SH-SY5Y (cell line): ENCODE results near the gene KIAA1958.

Source experiments
- GATA2 ChIP-seq: IDR thresholded peaks from 2 replicates; pipeline ENCODE4 v1.6.1; 2011; ENCODE audit warnings: mild to moderate bottlenecking, low read depth, low read length
- GATA3 ChIP-seq: IDR thresholded peaks from 2 replicates; pipeline ENCODE4 v1.6.1; 2011; ENCODE audit warnings: low read depth, mild to moderate bottlenecking, low read length, moderate library complexity

- no peak for TF ChIP-seq GATA3
- no peak for TF ChIP-seq GATA2
Measured at GRCh38 chr9:112554516-112554915, 67.9 kb downstream of the KIAA1958 start.
